ENCODE data around the gene PDE5A. TPM values are rescaled to one million over a fixed set of nuclear protein-coding genes. Genes with fewer than 3 reads are reported as not detected.

Gene PDE5A
- total and polyA plus RNA-seq, 12 donors: 1.5 to 17.4 (median 9.9) TPM

- Histone ChIP-seq H3K4me3 (peak overlapping the region; percentile 80 to 91 (median 82)), H3K4me1 (peaks cover 0 to 25% (median 9%) of the 10 kb centered on the region in 9 donors), H3K9me3 (no peaks in the 10 kb centered on the region), H3K27ac (peak overlapping the region in 9 of 10 donors; percentile 48 to 92 (median 89)), H3K27me3 (peaks cover 0 to 63% (median 3%) of the 10 kb centered on the region in 7 donors), H3K36me3 (no peaks in the 10 kb centered on the region)
- DNase-seq (no peak), ATAC-seq (no peak)
- no peak for TF ChIP-seq CTCF (IDR thresholded peaks at IDR 0.05)
- WGBS, 2 donors: 53 to 54% methylated on average over 11 of the region's 11 CpGs
- intact Hi-C loops (cut with DNase I): loop anchor here in 9 of 10 donors (2.0 to 10.0 kb wide), 10 partner anchors 62 to 426 kb away; no protein-coding TSS in a partner anchor
Measured at GRCh38 chr4:119626420-119626819, 2.2 kb downstream of the PDE5A start.

GRCh38 chr4:119625761-119626160 is 2.8 kb downstream of the PDE5A start:
- Histone ChIP-seq H3K9me3 (no peaks in the 10 kb centered on the region), H3K4me3 (peak overlapping the region in 7 of 10 donors; percentile 80 to 91 (median 83)), H3K4me1 (peaks cover 0 to 25% (median 9%) of the 10 kb centered on the region in 9 donors), H3K36me3 (no peaks in the 10 kb centered on the region), H3K27ac (peak overlapping the region in 7 of 10 donors; percentile 48 to 92 (median 90)), H3K27me3 (peaks cover 0 to 57% (median 3%) of the 10 kb centered on the region in 7 donors)
- no peak for DNase-seq
- no peak for ATAC-seq
- TF ChIP-seq CTCF (IDR thresholded peaks at IDR 0.05): no peak
- intact Hi-C loops (cut with DNase I): loop anchor here in 9 of 10 donors (2.0 to 10.0 kb wide), 10 partner anchors 61 to 427 kb away; no protein-coding TSS in a partner anchor
- WGBS, 2 donors: 60 to 74% methylated on average over 2 of the region's 2 CpGs

GRCh38 chr4:119624356-119624755 is 4.2 kb downstream of the PDE5A start:
- intact Hi-C loops (cut with DNase I): loop anchor here in 2 of 10 donors (10.0 kb wide), 2 partner anchors 60 to 310 kb away; no protein-coding TSS in a partner anchor
- Histone ChIP-seq H3K36me3 (no peaks in the 10 kb centered on the region), H3K27me3 (peaks cover 0 to 44% (median 3%) of the 10 kb centered on the region in 7 donors), H3K27ac (peak overlapping the region in 2 of 10 donors; percentile 0 to 92), H3K4me3 (peak overlapping the region in 6 of 10 donors; percentile 80 to 91 (median 84)), H3K4me1 (peaks cover 0 to 22% (median 5%) of the 10 kb centered on the region in 9 donors), H3K9me3 (no peaks in the 10 kb centered on the region)
- WGBS, 2 donors: 66 to 74% methylated on average over 4 of the region's 4 CpGs
- no peak for TF ChIP-seq CTCF (IDR thresholded peaks at IDR 0.05)
- no peak for DNase-seq
- ATAC-seq: no peak

GRCh38 chr4:119623025-119623424 is 5.6 kb downstream of the PDE5A start:
- no peak for TF ChIP-seq CTCF (IDR thresholded peaks at IDR 0.05)
- H3K27ac ChIP-seq: peak overlapping the region in 2 of 10 donors; percentile 0 to 19
- no peaks in the 10 kb centered on the region for H3K9me3 ChIP-seq
- no peaks in the 10 kb centered on the region for H3K36me3 ChIP-seq
- H3K27me3 ChIP-seq: peaks cover 0 to 31% (median 3%) of the 10 kb centered on the region in 7 donors
- intact Hi-C loops (cut with DNase I): loop anchor here in 2 of 10 donors (10.0 kb wide), 2 partner anchors 58 to 308 kb away; no protein-coding TSS in a partner anchor
- H3K4me3 ChIP-seq: peak overlapping the region in 1 of 10 donors; percentile 80
- ATAC-seq (no peak), DNase-seq (no peak)
- peaks cover 0 to 16% (median 4%) of the 10 kb centered on the region in 9 donors for H3K4me1 ChIP-seq
